ENCODE results near the gene STRIP1. TPM values are rescaled to one million over a fixed set of nuclear protein-coding genes. Genes with fewer than 3 reads are reported as not detected.

The STRIP1 gene
- total and polyA plus RNA-seq, 10 of the 15 experiments (the other 5 are each of a cell fraction or from before 2014, with no cell fraction given) = 6.3 to 26.6 (median 18.0) TPM

- H3K4me3 ChIP-seq = no peak overlapping the region
- in situ Hi-C loops (cut with MboI) (no loop called here), intact Hi-C loops (cut with micrococcal nuclease; ENCODE audit: unreplicated experiment) (no loop called here)
- FAIRE-seq = no peak
- no TSS peak for BruUV-seq (replicated peaks)
- peak; percentile 52 for TF ChIP-seq SUZ12 (IDR thresholded peaks at IDR 0.05; ENCODE audit: unreplicated experiment)
- TF ChIP-seq EZH2 (IDR thresholded peaks at IDR 0.05; ENCODE audit: borderline replicate concordance, control insufficient read depth, low read depth, low read length) = 0 out of 2 replicates have a peak, but pooled peaks have one; percentile 11
- TF ChIP-seq CEBPB (IDR thresholded peaks at IDR 0.05; ENCODE audit: borderline replicate concordance in 1 of 2, low read depth in 2 of 2, low read length in 2 of 2) = no peak
- TF ChIP-seq NKRF (conservative IDR thresholded peaks at IDR 0.05) = no peak
- no peaks in the 10 kb centered on the region for H3K79me2 ChIP-seq (ENCODE audit: control insufficient read depth, insufficient read depth, low read length)
- H3K4me1 ChIP-seq (ENCODE audit: control insufficient read depth, insufficient read depth, low read length) = no peaks in the 10 kb centered on the region
- ChIA-PET RAD21 (ENCODE audit: unreplicated experiment) (no interaction called here), POLR2A (no interaction called here), SMC1A (ENCODE audit: uncharacterized antibody, unreplicated experiment) (no interaction called here), CTCF (interaction anchor here (0.8 kb wide), 1 partner anchor 40 kb away, joined by 3 read pairs; no protein-coding TSS in a partner anchor)
- no peak overlapping the region for H2AFZ ChIP-seq (ENCODE audit: control insufficient read depth, low read depth, low read length)
- no peak overlapping the region for H3K4me2 ChIP-seq (ENCODE audit: control insufficient read depth, insufficient read depth)
- ATAC-seq = peak; percentile 15; the same call in 2 of the 3 replicates
- no peak overlapping the region for H3K27ac ChIP-seq (ENCODE audit: control insufficient read depth, insufficient read depth)
- DNase-seq (ENCODE audit: low read depth, low spot score) = no peak
- no peak overlapping the region for H3K9ac ChIP-seq (ENCODE audit: control insufficient read depth, insufficient read depth, low read length)
- peaks cover 3% of the 10 kb centered on the region for H4K20me1 ChIP-seq (ENCODE audit: control insufficient read depth, insufficient read depth)
- H3K9me3 ChIP-seq (replicated peaks; ENCODE audit: control insufficient read depth, insufficient read depth, low read length) = no peaks in the 10 kb centered on the region
- no peaks in the 10 kb centered on the region for H3K36me3 ChIP-seq (ENCODE audit: control insufficient read depth in 2 of 2, insufficient read depth in 2 of 2, low read length in 1 of 2)
- 52% methylated on average over 59 of the region's 64 CpGs for WGBS (ENCODE audit: insufficient coverage, insufficient replicate concordance, low lambda C conversion rate, missing lambda C conversion rate)
- H3K27me3 ChIP-seq (replicated peaks in 1 of 2; ENCODE audit: control insufficient read depth in 2 of 2, insufficient read depth in 2 of 2, low read length in 1 of 2) = peaks cover 28 to 36% of the 10 kb centered on the region in 2 experiments
Measured at GRCh38 chr1:110069404-110070281, 35.2 kb downstream of the STRIP1 start.
